ENCODE data around the gene AMIGO1. TPM values are rescaled to one million over a fixed set of nuclear protein-coding genes. Genes with fewer than 3 reads are reported as not detected.

AMIGO1 gene
- polyA plus RNA-seq, 4 donors = 8.0 to 9.1 (median 9.0) TPM

- DNase-seq (ENCODE audit: low read depth in 4 of 4, low spot score in 3 of 4) = no peak
These were observed 5.6 kb downstream of the AMIGO1 start for GRCh38 chr1:109503935-109504334.

GRCh38 chr1:109502364-109502851 lies 7.1 kb downstream of the AMIGO1 start:
- DNase-seq (ENCODE audit: low read depth in 4 of 4, low spot score in 3 of 4) = no peak

- no peak for DNase-seq (ENCODE audit: low read depth in 4 of 4, low spot score in 3 of 4)
These were observed 7.7 kb downstream of the AMIGO1 start for GRCh38 chr1:109501644-109502363.

GRCh38 chr1:109500941-109501381 lies 8.6 kb downstream of the AMIGO1 start:
- DNase-seq (ENCODE audit: low read depth in 4 of 4, low spot score in 3 of 4) = no peak

- no peak for DNase-seq (ENCODE audit: low read depth in 4 of 4, low spot score in 3 of 4)
These were observed 9.6 kb downstream of the AMIGO1 start for GRCh38 chr1:109499661-109500536.

- DNase-seq (ENCODE audit: low read depth in 4 of 4, low spot score in 3 of 4) = no peak
These were observed 10.4 kb downstream of the AMIGO1 start for GRCh38 chr1:109499081-109499480.

GRCh38 chr1:109498161-109498801 lies 11.2 kb downstream of the AMIGO1 start:
- DNase-seq (ENCODE audit: low read depth in 4 of 4, low spot score in 3 of 4) = peak in 1 of 4 donors; percentile 59

GRCh38 chr1:109497449-109498160 lies 11.9 kb downstream of the AMIGO1 start:
- no peak for DNase-seq (ENCODE audit: low read depth in 4 of 4, low spot score in 3 of 4)

GRCh38 chr1:109495738-109496137 lies 13.8 kb downstream of the AMIGO1 start:
- no peak for DNase-seq (ENCODE audit: low read depth in 4 of 4, low spot score in 3 of 4)

- DNase-seq (ENCODE audit: low read depth in 4 of 4, low spot score in 3 of 4) = peak in 3 of 4 donors; percentile 72 to 86 (median 74)
These were observed 15.6 kb downstream of the AMIGO1 start, which contains the start of gene CYB561D1 for GRCh38 chr1:109493805-109494539. Gene CYB561D1, plus strand, starts transcription at chr1:109494094. Its CDS starts 46 bp downstream, at chr1:109494140.

GRCh38 chr1:109493227-109493626 lies 16.3 kb downstream of the AMIGO1 start:
- no peak for DNase-seq (ENCODE audit: low read depth in 4 of 4, low spot score in 3 of 4)

- no peak for DNase-seq (ENCODE audit: low read depth in 4 of 4, low spot score in 3 of 4)
These were observed 16.7 kb downstream of the AMIGO1 start for GRCh38 chr1:109492779-109493178.

- DNase-seq (ENCODE audit: low read depth in 4 of 4, low spot score in 3 of 4) = no peak
These were observed 18.2 kb downstream of the AMIGO1 start for GRCh38 chr1:109491372-109491771.

GRCh38 chr1:109490934-109491302 lies 18.6 kb downstream of the AMIGO1 start:
- DNase-seq (ENCODE audit: low read depth in 4 of 4, low spot score in 3 of 4) = no peak

GRCh38 chr1:109490029-109490933 lies 19.2 kb downstream of the AMIGO1 start:
- DNase-seq (ENCODE audit: low read depth in 4 of 4, low spot score in 3 of 4) = no peak

GRCh38 chr1:109488696-109489095 lies 20.8 kb downstream of the AMIGO1 start:
- no peak for DNase-seq (ENCODE audit: low read depth in 4 of 4, low spot score in 3 of 4)

GRCh38 chr1:109488201-109488600 lies 21.3 kb downstream of the AMIGO1 start:
- no peak for DNase-seq (ENCODE audit: low read depth in 4 of 4, low spot score in 3 of 4)

GRCh38 chr1:109487261-109487660 lies 22.3 kb downstream of the AMIGO1 start:
- no peak for DNase-seq (ENCODE audit: low read depth in 4 of 4, low spot score in 3 of 4)

GRCh38 chr1:109485001-109485400 lies 24.5 kb downstream of the AMIGO1 start:
- no peak for DNase-seq (ENCODE audit: low read depth in 4 of 4, low spot score in 3 of 4)
